ENCODE measurements around the gene ZBTB17. TPM values are rescaled to one million over a fixed set of nuclear protein-coding genes. Genes with fewer than 3 reads are reported as not detected.

The ZBTB17 gene
- total and polyA plus RNA-seq, 2 experiments from 2014 or later = 21.9 to 26.6 TPM

DNA sequence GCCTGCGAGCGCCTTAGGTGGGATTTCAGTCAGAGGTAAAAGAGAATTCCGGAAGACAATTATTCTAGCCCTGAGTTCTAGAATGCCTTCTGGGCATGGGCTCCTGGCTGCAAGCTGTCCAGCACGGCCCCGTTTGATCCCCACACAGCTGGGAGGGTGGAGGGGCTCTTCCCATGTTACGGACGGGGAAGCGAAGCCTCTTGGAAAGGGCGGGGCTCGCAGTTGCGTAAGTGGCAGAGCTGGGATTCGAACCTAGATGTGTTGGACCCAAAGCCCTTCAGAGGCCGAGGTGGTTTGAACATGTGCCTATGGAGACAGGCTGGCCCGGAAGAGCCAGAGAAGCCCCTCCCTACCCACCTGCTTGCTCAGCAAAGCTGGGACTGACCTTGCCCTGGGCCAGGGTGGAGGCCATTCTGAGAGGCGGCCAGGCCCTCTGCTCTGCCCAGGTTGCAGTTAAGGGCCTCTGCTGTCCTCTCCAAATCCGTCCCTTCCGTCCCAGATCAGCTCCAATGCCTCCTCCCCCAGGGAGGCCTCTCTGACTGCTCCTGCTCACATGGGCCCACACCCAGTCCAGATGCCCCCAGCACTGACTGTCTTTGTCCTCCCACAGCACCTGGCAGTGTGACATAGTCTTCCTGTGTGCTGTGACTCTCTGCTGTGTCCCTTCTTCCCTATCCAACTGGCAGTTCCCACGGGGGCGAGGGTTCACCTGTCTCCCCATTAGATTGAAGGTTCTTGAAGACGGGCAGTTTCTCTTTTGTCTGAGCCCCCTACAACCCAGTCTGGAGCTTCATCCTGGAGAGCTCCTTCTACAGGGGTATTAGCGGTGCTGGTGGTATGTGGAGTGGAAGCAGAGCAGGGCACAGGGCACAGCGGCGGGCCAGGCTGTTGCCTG is 43.1 kb upstream of the ZBTB17 start (continued):
- no peak for TF ChIP-seq ZNF462 (CRISPR knock-in tag; IDR thresholded peaks at IDR 0.05)
- TF ChIP-seq, protein P1, sequence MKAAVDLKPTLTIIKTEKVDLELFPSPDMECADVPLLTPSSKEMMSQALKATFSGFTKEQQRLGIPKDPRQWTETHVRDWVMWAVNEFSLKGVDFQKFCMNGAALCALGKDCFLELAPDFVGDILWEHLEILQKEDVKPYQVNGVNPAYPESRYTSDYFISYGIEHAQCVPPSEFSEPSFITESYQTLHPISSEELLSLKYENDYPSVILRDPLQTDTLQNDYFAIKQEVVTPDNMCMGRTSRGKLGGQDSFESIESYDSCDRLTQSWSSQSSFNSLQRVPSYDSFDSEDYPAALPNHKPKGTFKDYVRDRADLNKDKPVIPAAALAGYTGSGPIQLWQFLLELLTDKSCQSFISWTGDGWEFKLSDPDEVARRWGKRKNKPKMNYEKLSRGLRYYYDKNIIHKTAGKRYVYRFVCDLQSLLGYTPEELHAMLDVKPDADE (IDR thresholded peaks at IDR 0.05) = no peak
- TF ChIP-seq CREB1 (CRISPR knock-in tag; IDR thresholded peaks at IDR 0.05; ENCODE audit: low read depth) = no peak
- no peak for TF ChIP-seq EZH2 (IDR thresholded peaks at IDR 0.05; ENCODE audit: low read depth, unreplicated experiment)
- no peak for TF ChIP-seq EZH2phosphoT487 (IDR thresholded peaks at IDR 0.05; ENCODE audit: unreplicated experiment)
- TF ChIP-seq ZNF114 (CRISPR knock-in tag; IDR thresholded peaks at IDR 0.05) = no peak

DNA sequence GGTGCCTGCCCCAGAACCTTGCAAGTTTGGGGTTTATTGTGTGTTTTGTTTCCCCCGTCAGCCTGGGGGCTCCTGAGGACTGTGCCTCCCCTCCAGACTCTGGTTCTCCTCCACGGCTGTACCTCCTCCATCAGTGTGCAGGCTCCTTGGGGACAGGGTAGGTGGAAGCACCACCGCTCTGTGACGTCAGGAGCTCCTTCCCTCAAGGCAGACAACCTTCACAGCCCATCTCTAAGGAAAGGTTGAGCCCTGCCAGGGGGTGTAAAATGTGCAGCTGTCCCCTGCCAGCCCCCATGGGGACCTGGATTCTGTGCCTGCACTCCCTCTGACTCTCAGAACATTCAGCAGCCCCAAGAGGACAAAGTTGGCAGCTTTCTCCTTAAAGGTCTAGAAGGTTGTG is 42.4 kb upstream of the ZBTB17 start:
- H2AFZ ChIP-seq = no peak overlapping the region
- TF ChIP-seq ZNF462 (CRISPR knock-in tag; IDR thresholded peaks at IDR 0.05) (no peak), CREB1 (CRISPR knock-in tag; IDR thresholded peaks at IDR 0.05; ENCODE audit: low read depth) (no peak), EZH2phosphoT487 (IDR thresholded peaks at IDR 0.05; ENCODE audit: unreplicated experiment) (no peak), JUNB (IDR thresholded peaks at IDR 0.05; ENCODE audit: unreplicated experiment) (no peak)
- H3K27ac ChIP-seq (ENCODE audit: low read depth) = no peak overlapping the region
- no peaks in the 10 kb centered on the region for H3K9me2 ChIP-seq (ENCODE audit: insufficient read depth)
- no peaks in the 10 kb centered on the region for H3K36me3 ChIP-seq (ENCODE audit: insufficient read depth)
- no peaks in the 10 kb centered on the region for H4K20me1 ChIP-seq (replicated peaks; ENCODE audit: insufficient read depth)
- Mint-ChIP-seq H3K36me3 (ENCODE audit: low read depth) (no peaks in the 10 kb centered on the region), H3K4me3 (no peak overlapping the region), H3K27ac (no peak overlapping the region), H3K4me1 (peaks cover 58% of the 10 kb centered on the region), H3K27me3 (ENCODE audit: insufficient read depth, low read depth, poor library complexity) (peaks cover 25% of the 10 kb centered on the region), H3K9me3 (no peaks in the 10 kb centered on the region)
- no peaks in the 10 kb centered on the region for H3K27me3 ChIP-seq (ENCODE audit: insufficient read depth)
- no peak for ATAC-seq
- no peak overlapping the region for H3K4me3 ChIP-seq
- no peaks in the 10 kb centered on the region for H3K79me2 ChIP-seq (replicated peaks; ENCODE audit: insufficient read depth)
- DNase-seq (ENCODE audit: low spot score) = no peak
- no peaks in the 10 kb centered on the region for H3F3A ChIP-seq (replicated peaks; ENCODE audit: low read depth)
- H3K4me1 ChIP-seq (ENCODE audit: insufficient read depth) = peaks cover 32% of the 10 kb centered on the region
- H3K4me2 ChIP-seq = no peak overlapping the region

Measured in GM23338 (cell line).